HG02759 (cell line): ENCODE results near the gene DBNDD2.

Experiments
- ATAC-seq: cut with Tn5 transposase; IDR thresholded peaks from one replicate; pipeline ENCODE4 v1.9.1; 2021; ENCODE audit warnings: mild to moderate bottlenecking, moderate library complexity; ENCODE audit not compliant: unreplicated experiment

DBNDD2 gene

DNA sequence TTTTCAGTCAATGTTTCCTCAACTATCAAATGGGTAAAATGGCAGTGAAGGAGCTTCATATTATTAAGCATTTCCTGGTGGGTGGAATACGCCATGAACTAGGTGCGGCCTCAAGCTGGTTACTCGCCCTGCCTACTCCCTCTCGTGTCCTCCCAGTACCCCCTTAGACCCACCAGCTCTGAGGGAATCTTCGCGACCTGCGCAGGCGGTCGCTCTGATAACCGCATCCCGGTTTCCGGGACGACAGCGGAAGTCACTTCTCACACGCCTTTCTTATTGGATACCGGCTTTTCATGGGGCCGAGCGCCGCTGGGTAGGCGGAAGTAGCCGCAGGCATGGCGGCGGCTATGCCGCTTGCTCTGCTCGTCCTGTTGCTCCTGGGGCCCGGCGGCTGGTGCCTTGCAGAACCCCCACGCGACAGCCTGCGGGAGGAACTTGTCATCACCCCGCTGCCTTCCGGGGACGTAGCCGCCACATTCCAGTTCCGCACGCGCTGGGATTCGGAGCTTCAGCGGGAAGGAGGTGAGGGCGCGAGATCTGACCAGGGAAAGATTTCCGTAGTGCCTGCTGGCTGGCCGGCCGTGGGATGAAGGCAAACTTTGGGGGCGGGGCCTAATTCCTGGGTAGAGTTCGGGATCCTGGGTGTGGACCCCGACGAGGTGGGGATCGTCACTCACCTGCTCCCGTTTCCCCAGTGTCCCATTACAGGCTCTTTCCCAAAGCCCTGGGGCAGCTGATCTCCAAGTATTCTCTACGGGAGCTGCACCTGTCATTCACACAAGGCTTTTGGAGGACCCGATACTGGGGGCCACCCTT, 7.9 kb downstream of the DBNDD2 start, which contains the start of gene PIGT:
Gene PIGT, plus strand, starts transcription at position 320 of the 816 bp plus-strand sequence. Its CDS starts 16 bp downstream, at position 336.
- peak; percentile 65 for ATAC-seq

DNA sequence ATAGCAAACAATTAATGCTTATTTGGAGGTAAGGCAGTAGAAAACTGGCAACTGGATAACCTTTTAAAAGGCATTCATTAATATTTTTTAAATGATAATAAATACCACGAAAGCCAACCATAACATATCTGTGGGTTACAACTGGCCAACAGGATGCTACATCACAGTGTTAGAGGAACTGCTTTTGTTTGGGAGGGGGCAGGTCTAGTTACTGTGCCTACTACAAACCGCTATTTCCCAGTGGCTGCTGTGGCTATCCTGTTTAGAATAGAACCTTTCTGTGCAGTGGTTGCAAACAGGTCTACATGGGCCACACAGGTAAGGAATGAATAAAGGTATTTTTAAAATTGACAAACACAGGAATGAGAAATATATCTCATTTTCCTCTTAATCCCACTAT, 8.8 kb downstream of the DBNDD2 start:
- ATAC-seq, result no peak

DNA sequence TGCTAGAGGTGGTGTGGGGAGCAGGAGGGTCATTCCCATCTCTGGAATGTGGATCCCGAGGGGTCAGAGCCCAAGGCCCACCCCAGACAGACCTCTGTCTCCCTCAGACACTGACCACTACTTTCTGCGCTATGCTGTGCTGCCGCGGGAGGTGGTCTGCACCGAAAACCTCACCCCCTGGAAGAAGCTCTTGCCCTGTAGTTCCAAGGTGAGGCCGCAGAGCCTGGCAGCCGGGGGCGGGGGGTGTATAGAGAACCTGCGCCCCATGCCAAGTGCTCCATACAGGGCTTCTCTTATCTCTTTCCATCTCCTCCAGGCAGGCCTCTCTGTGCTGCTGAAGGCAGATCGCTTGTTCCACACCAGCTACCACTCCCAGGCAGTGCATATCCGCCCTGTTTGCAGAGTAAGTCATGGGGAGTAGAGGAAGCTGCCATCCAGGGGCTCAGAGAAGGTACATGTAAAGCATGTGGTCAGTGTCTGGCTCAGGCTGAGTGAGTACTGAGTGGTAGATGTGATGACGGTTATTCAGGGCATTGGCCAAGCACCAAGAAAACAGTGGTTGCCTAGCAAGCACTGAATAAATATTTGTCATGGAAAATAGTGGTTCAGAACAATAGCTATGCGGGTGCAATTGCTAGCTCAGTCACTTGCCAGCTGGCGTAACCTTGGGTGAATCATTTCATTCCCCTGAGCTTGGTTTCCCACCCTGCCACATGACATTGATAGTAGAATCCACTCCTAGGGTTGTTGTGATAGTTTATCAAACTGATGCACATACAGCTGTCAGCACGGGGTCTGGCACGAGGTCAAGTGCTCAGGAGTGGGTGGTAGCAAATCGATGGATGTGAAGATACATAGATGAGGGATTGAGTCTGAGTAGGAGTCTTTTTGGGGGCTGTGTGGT, 11.4 kb downstream of the DBNDD2 start:
- ATAC-seq, result peak; percentile 83

DNA sequence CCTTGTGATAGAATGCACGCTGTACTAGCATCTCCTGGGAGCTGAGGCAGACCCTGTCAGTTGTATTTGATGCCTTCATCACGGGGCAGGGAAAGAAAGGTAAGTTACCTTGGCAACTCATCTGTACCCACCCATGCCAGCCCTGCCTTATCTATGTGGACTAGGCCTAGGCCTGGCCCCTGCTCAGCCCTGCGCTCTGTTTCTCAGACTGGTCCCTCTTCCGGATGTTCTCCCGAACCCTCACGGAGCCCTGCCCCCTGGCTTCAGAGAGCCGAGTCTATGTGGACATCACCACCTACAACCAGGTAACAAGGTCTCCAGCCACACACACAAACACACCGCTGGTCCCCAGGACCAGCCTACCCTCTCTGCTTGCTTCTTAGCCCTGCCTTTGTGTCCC, 12.0 kb downstream of the DBNDD2 start:
- no peak for ATAC-seq

DNA sequence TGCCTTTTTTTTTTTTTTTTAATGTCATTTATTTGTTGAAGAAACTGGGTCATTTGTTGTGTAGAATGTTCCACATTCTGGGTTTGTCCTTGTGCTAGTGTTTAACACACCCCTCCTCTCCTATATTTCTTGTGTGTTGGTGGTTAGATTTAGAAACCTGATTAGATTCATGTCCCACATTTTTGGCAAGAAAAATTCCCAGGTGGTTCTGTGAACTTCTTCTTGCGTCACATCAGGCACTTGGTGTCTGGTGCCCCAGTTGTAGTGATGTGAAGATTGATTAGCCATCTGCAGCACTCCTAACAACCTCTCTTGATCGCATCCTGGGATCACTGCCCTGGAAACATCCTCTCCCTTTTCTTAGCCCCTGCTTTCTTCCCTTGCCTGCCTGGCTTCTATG, 15.6 kb downstream of the DBNDD2 start:
- no peak for ATAC-seq

DNA sequence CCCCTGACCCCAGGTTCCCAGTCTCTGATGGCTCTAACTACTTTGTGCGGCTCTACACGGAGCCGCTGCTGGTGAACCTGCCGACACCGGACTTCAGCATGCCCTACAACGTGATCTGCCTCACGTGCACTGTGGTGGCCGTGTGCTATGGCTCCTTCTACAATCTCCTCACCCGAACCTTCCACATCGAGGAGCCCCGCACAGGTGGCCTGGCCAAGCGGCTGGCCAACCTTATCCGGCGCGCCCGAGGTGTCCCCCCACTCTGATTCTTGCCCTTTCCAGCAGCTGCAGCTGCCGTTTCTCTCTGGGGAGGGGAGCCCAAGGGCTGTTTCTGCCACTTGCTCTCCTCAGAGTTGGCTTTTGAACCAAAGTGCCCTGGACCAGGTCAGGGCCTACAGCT, 17.5 kb downstream of the DBNDD2 start:
- ATAC-seq, result no peak

DNA sequence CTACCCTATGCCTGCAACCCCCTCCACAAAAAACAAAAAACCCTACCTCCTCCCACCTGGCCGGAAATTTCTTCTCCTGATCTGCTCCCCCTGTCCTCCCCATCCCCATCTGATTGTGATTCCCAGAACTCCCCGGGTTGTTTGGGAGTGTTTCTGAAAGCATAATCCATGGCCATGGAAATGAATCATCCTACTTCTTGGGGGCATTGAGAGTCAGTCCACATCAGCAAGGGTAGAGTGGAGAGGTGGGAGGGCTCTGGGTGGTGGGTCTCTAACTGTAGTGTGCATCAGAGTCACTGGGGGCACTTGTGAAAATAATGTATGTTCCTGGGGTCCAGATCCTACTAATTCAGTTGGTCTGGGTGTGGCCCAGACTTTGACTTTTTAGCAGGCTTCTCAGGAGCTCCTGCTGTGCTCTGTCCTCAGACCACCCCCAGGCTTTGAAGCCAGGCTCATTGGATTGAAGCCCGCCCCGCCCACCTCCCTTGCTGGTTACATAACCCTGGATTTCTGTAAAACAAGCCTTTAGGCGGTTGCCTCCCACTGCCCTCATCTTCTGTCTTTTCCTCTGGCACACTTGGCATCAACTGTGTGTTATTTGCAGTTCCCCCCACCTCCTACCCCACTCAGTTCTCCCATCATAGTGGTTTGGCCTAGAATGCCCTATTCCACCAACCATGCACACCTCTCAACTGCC, 18.4 kb downstream of the DBNDD2 start:
- no peak for ATAC-seq

DNA sequence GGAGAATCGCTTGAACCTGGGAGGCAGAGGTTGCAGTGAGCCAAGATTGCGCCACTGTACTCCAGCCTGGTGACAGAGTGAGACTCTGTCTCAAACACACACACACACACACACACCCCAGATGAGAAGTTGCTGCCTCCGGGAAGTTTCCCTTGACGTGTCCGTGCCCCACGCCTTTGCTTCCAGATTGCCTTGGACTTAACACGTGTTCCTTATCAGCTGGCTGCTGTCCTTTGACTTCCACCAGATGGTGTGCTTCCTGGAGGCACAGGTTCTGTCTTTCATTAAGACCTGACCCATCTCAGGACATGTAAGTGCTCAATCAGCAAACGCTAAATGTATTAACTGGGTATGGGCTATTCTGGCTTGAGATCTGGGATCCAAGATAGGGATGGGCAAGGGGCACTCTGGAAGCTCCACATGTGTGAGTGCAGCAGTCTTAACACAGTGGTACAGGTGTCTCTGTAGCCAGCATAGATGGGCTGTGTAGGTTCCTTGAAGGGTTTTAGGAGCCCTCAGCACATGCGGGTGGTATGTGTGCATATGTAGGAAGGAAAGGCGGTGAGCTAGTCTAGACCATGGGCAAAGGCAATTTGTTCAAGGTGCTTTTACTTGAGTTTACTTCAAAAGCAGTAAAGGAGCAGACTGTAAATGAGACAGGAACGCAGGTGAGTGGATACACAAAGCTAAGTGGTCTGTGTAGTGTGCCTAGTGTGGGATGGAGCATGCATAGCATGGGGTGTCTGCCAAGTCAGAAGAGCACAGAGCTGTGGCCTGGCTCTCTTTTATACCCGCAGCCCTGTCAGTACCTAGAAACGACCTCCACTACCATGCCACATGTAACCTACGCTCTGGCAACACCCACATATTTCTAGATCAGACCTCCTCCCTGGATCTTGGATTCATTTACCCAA, 19.4 kb downstream of the DBNDD2 start:
- ATAC-seq, result no peak

DNA sequence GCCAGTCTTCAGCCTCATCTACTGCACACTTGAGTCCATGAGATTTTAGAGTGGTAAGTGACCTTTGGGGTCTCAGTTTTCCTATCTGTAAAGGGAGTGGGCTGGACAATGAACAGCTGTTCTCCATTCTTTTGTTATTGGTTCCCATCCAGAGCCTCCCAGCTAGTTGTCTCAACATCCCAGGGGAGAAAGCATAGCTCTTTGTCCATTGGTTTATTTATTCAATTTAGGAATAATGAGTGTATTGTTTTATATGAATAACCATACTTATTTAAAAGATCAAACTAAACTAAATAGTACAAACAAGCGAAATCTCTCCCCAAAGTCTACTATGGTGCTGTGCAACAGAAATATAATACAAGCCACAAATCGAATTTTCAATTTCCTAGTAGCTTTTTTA, 21.5 kb downstream of the DBNDD2 start:
- ATAC-seq, result no peak

DNA sequence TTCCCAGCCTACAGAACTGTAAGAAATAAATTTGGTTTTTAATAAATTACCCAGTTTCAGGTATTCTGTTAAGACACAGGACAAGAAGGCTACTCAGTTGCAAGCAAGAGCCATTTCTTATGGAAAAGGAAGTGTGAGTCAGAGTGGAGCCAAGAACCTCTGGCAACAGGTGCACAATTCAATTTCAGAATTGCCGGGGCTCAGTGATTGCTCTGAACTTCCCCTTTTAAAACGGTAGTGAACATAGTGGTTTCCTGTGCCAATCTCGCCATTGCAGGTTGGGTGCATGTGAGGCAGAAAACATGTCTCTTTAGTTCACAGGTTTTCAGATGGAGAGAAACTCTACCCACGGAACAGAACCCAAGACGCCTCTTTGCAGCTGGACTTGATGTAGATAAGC, 24.2 kb downstream of the DBNDD2 start:
- ATAC-seq, result peak; percentile 67

DNA sequence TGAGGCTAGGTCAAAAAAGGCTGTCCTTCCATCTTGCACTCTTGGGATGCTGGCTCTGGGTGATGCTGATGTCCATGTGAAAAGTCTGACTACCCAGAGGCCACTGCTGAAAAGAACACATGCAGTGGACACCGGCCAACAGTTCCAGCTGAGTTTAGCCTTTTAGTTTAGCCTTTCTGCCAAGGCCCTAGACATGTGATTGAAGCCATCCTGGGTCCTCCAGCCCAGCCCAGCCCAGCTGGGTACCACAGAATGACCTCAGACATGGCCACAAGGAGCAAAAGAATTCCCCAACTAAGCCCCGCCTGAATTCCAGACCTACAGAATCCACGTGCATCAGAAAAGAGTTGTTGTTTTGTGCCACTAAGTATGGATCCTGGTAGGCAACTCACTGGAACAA, 25.2 kb downstream of the DBNDD2 start:
- ATAC-seq, result no peak

DNA sequence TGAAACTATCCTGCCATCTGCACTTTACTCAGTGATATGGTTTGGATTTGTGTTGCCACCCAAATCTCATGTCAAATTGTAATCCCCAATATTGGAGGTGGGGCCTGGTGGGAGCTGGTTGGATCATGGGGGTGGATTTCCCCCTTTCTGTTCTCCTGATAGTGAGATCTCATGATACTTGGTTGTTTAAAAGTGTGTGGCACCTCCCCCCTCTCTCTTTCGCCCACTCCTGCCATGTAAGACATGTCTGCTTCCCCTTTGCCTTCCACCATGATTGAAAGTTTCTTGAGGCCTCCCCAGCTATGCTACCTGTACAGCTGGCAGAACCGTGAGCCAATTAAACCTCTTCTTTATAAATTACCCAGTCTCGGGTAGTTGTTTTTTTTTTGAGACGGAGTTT, 25.9 kb downstream of the DBNDD2 start:
- ATAC-seq, result no peak

DNA sequence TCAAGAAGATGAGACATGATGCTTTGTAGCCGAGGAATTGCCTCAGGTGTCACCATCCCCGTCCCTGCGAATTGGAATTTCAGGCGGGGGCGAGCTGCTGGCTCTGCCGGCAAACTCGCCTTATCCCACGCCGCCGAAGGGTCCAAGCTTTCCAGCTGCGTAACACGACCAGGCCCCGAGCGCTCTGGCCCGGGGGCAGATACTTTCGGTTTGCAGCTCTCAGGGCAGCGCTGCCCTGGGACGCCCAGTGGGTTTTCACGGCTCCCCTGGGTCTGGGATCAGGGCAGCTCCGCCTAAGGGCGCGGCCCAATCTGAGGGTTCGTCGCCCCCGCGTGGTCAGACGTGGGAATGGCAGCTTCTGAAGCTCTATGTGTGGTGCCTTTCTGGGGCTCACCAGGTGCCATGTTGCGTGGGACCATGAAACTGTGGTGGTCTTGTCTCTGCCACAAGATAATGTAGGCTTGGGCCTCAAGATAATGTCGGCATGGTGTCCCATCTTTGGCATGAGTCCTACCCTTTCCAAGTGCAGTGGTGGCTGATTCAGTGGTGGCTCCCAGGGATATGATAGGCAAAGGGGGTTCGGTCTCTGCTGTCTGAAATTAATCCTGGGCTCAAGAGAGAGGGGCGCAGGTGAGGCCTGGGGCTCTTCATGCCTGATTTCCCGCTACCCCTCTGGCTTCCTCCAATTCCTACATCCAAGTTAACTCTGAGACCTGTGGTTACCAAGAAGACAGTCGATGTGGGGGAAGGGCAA, 28.8 kb downstream of the DBNDD2 start:
- peak; percentile 76 for ATAC-seq

DNA sequence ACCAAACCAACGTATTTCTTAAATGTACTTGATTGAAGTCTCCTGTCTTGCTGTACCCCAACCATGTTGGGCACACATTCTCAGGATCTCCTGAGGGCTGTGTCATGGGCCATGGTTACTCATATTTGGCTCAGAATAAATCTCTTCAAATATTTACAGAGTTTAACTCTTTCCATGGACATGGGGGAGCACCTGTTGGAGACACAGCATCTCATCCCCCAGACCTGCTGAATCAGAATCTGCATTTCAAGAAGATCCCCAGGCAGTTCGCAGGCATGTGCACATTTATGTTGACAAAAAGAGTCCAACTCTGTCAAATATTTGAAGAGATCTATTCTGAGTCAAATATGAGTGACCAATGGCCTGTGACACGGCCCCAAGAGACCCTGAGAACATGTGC, 32.3 kb downstream of the DBNDD2 start:
- no peak for ATAC-seq

DNA sequence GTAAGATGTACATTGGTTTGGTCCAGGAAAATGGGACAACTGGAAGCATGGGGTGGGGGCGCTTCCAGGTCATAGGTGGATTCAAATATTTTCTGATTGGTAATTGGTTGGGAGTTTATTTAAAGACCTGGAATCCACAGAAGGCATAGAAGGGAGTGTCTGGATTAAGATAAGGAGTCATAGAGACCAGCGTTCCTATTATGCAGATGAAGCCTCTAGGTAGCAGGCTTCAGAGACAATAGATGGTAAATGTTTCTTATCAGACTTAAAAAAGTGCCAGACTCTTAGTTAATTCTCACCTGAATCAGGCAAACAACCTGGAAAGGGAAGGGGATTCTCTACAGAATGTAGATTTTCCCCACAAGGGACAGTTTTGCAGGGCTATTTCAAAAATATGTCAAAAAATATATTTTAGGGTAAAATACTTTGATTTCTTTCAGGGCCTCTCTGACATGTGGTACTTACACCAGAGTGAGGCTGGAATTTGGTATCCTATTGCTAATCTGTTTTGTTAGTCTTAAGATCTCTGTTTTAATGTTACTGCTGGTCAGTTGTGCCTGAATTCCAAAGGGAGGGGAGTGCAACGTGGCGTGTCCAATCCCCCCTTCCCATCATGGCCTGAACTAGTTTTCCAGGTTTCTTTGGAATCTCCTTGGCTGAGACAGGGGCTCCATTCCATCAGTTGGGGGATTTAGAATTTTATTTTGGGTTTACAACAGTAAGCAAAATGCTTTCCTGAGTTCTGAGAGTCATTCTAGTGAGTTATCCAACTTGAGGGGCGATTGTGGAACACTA, 33.0 kb downstream of the DBNDD2 start:
- no peak for ATAC-seq

DNA sequence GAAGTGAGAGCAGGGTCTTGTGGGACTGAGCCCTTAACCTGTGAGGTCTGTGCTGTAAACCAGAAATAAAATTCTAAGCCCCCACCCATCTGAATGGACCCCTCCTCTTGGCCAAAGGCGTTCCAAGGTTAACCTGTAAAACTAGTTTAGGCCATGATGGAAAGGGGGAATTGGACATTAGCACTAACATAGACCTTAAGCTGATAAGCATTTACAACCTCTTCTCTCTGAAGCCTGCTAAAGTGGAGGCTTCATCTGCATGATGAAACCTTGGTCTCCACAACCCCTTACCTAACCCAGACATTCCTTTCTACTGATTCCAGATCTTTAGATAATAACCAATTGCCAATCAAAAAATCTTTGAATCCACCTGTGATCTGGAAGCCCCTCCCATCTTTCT, 33.7 kb downstream of the DBNDD2 start:
- ATAC-seq, result no peak

DNA sequence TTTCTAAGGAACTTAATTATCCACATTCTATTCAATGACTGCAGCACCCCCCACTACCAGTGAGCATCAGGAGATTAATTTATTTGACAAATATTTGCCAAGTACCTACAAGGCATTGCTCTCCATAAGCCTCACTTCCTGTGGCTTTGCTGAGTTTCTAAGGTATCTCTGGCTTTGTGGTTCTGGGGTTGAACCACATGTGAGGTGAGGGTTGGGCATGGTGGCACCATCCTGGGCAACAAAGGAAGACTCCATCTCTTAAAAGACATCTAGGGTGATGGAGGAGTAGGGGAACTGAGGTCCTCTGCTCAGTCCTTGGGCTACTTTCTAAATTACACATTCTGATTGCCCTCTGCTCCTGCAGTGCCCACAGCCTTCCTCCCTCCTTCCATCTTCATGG, 36.0 kb downstream of the DBNDD2 start:
- ATAC-seq, result no peak

DNA sequence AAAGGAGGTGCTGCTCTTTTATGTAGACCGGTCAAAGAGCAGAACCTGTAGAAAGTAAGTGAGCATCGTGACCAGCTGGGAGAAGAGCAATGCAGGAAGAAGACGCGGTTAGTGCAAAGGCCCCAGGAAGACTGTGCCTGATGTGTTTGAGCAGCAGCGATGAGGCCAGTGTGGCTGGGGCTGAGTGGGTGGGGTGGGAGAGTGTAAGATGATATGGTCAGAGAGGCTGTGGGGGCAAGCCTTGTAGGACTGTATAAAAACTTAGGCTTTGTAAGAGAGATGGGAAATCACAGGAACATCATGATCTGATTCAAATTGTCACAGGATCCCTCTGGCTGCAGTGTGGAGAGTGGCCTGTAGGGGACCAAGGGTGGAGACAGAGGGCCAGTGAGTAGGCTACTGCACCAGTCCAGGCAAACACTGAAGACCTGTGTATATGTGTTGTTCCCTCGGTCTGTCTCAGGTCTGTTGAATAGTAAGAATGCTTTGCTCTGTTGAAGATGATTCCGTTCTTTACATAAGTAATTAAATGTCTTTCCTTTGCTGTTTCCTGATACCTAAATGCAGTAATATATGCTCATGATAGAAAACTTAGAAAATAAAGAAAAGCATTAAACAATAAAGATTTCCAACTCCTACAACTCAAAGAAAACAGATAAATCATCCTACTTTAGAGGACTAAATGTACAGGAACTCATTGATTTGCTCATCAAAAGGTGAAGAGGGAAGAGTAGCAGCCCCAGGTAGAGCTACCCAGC, 37.9 kb downstream of the DBNDD2 start:
- ATAC-seq, result no peak
